Measurements from ENCODE around the gene VPS54.
"Not testable (repeated sequence)": the region's sequence is repeated elsewhere in the genome, so short reads cannot be mapped to it uniquely, and the experiment has no call there.

DNA sequence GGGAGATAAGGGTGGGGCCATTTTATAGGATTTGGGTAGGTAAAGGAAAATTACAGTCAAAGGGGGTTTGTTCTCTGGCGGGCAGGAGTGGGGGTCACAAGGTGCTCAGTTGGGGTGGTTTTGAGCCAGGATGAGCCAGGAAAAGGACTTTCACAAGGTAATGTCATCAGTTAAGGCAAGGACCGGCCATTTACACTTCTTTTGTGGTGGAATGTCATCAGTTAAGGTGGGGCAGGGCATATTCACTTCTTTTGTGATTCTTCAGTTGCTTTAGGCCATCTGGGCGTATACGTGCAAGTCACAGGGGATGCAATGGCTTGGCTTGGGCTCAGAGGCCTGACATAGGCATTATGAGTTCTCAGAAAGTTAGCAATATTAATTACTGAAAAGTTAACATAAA lies 171.7 kb downstream of the VPS54 start:
- TF ChIP-seq, protein P1, sequence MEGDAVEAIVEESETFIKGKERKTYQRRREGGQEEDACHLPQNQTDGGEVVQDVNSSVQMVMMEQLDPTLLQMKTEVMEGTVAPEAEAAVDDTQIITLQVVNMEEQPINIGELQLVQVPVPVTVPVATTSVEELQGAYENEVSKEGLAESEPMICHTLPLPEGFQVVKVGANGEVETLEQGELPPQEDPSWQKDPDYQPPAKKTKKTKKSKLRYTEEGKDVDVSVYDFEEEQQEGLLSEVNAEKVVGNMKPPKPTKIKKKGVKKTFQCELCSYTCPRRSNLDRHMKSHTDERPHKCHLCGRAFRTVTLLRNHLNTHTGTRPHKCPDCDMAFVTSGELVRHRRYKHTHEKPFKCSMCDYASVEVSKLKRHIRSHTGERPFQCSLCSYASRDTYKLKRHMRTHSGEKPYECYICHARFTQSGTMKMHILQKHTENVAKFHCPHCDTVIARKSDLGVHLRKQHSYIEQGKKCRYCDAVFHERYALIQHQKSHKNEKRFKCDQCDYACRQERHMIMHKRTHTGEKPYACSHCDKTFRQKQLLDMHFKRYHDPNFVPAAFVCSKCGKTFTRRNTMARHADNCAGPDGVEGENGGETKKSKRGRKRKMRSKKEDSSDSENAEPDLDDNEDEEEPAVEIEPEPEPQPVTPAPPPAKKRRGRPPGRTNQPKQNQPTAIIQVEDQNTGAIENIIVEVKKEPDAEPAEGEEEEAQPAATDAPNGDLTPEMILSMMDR (optimal IDR thresholded peaks at IDR 0.05 in 1 of 3, IDR thresholded peaks at IDR 0.05 in 1 of 3, conservative IDR thresholded peaks at IDR 0.05 in 1 of 3; ENCODE audit: extremely low read depth in 1 of 3, insufficient read depth in 2 of 3, low read length in 3 of 3): not testable (repeated sequence)
- TF ChIP-seq EZH2 (IDR thresholded peaks at IDR 0.05; ENCODE audit: low read length): not testable (repeated sequence)
